Measurements from ENCODE around the gene METTL17. TPM values are rescaled to one million over a fixed set of nuclear protein-coding genes. Genes with fewer than 3 reads are reported as not detected.

Gene METTL17
- total and polyA plus RNA-seq, 2 of the 13 experiments (the other 11 are each of a cell fraction or from before 2014, with no cell fraction given): 122 to 199 TPM

GRCh38 chr14:21024585-21025370 is 35.0 kb downstream of the METTL17 start, which contains the start of gene NDRG2 (continued):
- TF ChIP-seq, protein P1, sequence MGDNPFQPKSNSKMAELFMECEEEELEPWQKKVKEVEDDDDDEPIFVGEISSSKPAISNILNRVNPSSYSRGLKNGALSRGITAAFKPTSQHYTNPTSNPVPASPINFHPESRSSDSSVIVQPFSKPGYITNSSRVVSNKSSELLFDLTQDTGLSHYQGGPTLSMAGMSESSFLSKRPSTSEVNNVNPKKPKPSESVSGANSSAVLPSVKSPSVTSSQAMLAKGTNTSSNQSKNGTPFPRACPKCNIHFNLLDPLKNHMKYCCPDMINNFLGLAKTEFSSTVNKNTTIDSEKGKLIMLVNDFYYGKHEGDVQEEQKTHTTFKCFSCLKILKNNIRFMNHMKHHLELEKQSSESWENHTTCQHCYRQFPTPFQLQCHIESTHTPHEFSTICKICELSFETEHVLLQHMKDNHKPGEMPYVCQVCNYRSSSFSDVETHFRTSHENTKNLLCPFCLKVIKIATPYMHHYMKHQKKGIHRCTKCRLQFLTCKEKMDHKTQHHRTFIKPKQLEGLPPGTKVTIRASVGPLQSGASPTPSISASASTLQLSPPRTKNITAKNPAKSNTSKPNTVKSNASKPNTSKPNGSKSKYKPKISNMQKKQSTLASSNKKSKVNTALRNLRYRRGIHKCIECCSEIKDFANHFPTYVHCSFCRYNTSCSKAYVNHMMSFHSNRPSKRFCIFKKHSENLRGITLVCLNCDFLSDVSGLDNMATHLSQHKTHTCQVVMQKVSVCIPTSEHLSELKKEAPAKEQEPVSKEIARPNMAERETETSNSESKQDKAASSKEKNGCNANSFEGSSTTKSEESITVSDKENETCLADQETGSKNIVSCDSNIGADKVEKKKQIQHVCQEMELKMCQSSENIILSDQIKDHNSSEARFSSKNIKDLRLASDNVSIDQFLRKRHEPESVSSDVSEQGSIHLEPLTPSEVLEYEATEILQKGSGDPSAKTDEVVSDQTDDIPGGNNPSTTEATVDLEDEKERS (CRISPR knock-in tag; IDR thresholded peaks at IDR 0.05): peak; percentile 64; the same call in 1 of the 2 replicates
- TF ChIP-seq RBFOX2 (IDR thresholded peaks at IDR 0.05; ENCODE audit: low read depth, low read length) (peak; percentile 94), ZNF614 (CRISPR knock-in tag; IDR thresholded peaks at IDR 0.05; ENCODE audit: borderline replicate concordance) (no peak), ZMYM2 (CRISPR knock-in tag; IDR thresholded peaks at IDR 0.05) (no peak), ZEB1 (IDR thresholded peaks at IDR 0.05; ENCODE audit: insufficient replicate concordance, low read depth) (no peak), CSRNP1 (CRISPR knock-in tag; IDR thresholded peaks at IDR 0.05) (peak; percentile 84; the same call in 1 of the 2 replicates), ZNF513 (CRISPR knock-in tag; conservative IDR thresholded peaks at IDR 0.05) (0 out of 2 replicates have a peak, but pooled peaks have one; percentile 86), CBX1 (IDR thresholded peaks at IDR 0.05; ENCODE audit: low read depth) (no peak), RBAK (CRISPR knock-in tag; IDR thresholded peaks at IDR 0.05) (no peak), CTCF (CRISPR knock-in tag; IDR thresholded peaks at IDR 0.05) (peak; percentile 7; the same call in 1 of the 2 replicates), ZNF124 (CRISPR knock-in tag; IDR thresholded peaks at IDR 0.05) (0 out of 2 replicates have a peak, but pooled peaks have one; percentile 32), ZNF335 (CRISPR knock-in tag; IDR thresholded peaks at IDR 0.05) (peak; percentile 65), SRSF4 (IDR thresholded peaks at IDR 0.05; ENCODE audit: low read depth, low read length, poor library complexity, severe bottlenecking) (no peak), ZNF30 (CRISPR knock-in tag; IDR thresholded peaks at IDR 0.05) (no peak), ZNF3 (CRISPR knock-in tag; IDR thresholded peaks at IDR 0.05) (peak; percentile 36; the same call in 1 of the 2 replicates), TIGD3 (CRISPR knock-in tag; IDR thresholded peaks at IDR 0.05; ENCODE audit: borderline replicate concordance) (no peak), ZNF317 (CRISPR knock-in tag; IDR thresholded peaks at IDR 0.05) (peak; percentile 60; the same call in 1 of the 2 replicates), ELF3 (CRISPR knock-in tag; IDR thresholded peaks at IDR 0.05) (0 out of 2 replicates have a peak, but pooled peaks have one; percentile 9), SP5 (CRISPR knock-in tag; IDR thresholded peaks at IDR 0.05; ENCODE audit: borderline replicate concordance, low read depth) (peak; percentile 96), KAT2B (IDR thresholded peaks at IDR 0.05; ENCODE audit: borderline replicate concordance, low read depth, low read length) (no peak)

Measured in HepG2 (cell line).